SIG-M5 treated with dmso at 0.1 percent for 504 hours (cell line): ENCODE measurements around the gene APPL2.

Experiments
- DNase-seq: peaks from one replicate; lab custom pipeline; 2025; ENCODE audit not compliant: unreplicated experiment; lab: John Stamatoyannopoulos, UW

Gene APPL2

GRCh38 chr12:105141320-105141922, 94.6 kb downstream of the APPL2 start:
- no peak for DNase-seq

- no peak for DNase-seq
These were observed 97.7 kb downstream of the APPL2 start for GRCh38 chr12:105138248-105138647.
